HCT116 (cell line): ENCODE data around the gene SLC6A19.

Experiments
- EGR1 ChIP-seq: IDR thresholded peaks from 2 replicates; pipeline ENCODE4 v1.6.1; 2012; ENCODE audit warnings: low read depth
- POLR2A ChIP-seq: IDR thresholded peaks from 2 replicates; pipeline ENCODE4 v1.7.0; 2011; ENCODE audit warnings: borderline replicate concordance; ENCODE audit not compliant: insufficient read depth, insufficient read length; ENCODE audit errors: extremely low read depth
- RAD21 ChIP-seq: IDR thresholded peaks from 2 replicates; pipeline ENCODE4 v1.6.1; 2012; ENCODE audit warnings: low read depth, mild to moderate bottlenecking
- YY1 ChIP-seq: IDR thresholded peaks from 2 replicates; pipeline ENCODE4 v1.6.1; 2011; ENCODE audit warnings: low read length, low read depth, moderate library complexity, mild to moderate bottlenecking; ENCODE audit not compliant: insufficient replicate concordance; ENCODE audit errors: extremely low read depth
- TF ChIP-seq, protein P1 (sequence below), 3 experiments: fragments of 200-600 bp in 1 of 3; sonication (generic) in 1 of 3; IDR thresholded peaks in 2 of 3; conservative IDR thresholded peaks in 1 of 3; 2 replicates each; pipeline ENCODE4 v1.5.1; 2012 to 2017; ENCODE audit warnings: low read depth in 2 of 3, low read length in 2 of 3, antibody characterized with exemption in 1 of 3, borderline replicate concordance in 1 of 3, control low read depth in 1 of 3, mild to moderate bottlenecking in 1 of 3, mixed read lengths in 1 of 3, mixed run types in 1 of 3, moderate library complexity in 1 of 3; ENCODE audit not compliant: insufficient read depth in 1 of 3

DNA sequence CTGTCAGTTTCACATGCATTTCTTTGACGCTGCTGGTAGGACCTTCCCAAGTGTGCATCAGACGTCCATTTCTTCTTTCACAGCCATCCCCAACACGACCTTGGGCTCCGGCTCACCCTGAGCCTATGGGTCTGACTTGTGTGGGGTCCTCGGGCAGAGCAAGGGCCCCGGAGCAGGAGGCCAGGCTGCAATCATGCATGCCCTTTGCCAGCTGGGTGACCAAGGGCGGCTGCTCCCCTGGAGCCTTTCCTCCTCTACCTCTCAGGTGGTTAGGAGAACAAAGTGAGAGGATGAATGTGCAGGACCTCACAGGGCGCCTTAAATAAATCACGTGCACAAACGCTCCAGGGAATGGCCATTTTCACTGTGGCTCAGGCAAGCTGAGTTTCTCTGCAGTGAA lies 60.2 kb downstream of the SLC6A19 start:
- no peak for TF ChIP-seq POLR2A
- TF ChIP-seq RAD21 = no peak
- no peak for TF ChIP-seq EGR1
- TF ChIP-seq, protein P1, sequence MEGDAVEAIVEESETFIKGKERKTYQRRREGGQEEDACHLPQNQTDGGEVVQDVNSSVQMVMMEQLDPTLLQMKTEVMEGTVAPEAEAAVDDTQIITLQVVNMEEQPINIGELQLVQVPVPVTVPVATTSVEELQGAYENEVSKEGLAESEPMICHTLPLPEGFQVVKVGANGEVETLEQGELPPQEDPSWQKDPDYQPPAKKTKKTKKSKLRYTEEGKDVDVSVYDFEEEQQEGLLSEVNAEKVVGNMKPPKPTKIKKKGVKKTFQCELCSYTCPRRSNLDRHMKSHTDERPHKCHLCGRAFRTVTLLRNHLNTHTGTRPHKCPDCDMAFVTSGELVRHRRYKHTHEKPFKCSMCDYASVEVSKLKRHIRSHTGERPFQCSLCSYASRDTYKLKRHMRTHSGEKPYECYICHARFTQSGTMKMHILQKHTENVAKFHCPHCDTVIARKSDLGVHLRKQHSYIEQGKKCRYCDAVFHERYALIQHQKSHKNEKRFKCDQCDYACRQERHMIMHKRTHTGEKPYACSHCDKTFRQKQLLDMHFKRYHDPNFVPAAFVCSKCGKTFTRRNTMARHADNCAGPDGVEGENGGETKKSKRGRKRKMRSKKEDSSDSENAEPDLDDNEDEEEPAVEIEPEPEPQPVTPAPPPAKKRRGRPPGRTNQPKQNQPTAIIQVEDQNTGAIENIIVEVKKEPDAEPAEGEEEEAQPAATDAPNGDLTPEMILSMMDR (IDR thresholded peaks at IDR 0.05 in 2 of 3, conservative IDR thresholded peaks at IDR 0.05 in 1 of 3; ENCODE audit: borderline replicate concordance in 1 of 3, insufficient read depth in 1 of 3, low read depth in 2 of 3, low read length in 2 of 3) = no peak
- TF ChIP-seq YY1 = no peak
